ENCODE data around the gene MSH2.

MSH2 gene

DNA sequence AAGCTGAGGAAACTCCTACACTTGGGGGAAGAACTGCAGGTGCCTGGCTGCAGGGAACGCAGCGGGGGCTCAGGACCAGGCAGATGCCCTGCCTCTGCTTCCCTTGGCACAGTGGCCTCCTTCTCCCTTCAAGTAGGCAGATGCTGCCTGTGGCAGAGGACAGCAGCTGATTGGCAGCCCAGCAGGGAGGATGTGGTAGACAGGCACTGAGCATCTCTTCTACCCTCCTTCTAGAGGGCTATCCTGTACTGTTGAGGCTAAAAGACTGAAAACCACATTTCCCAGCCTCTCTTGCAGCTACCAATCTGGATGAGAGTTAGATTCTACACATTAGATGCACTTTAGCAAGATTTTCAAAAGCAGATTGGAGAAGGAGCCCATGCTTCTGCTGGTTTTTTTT lies 105.7 kb downstream of the MSH2 start:
- DNase-seq (ENCODE audit: low read depth): no peak

DNA sequence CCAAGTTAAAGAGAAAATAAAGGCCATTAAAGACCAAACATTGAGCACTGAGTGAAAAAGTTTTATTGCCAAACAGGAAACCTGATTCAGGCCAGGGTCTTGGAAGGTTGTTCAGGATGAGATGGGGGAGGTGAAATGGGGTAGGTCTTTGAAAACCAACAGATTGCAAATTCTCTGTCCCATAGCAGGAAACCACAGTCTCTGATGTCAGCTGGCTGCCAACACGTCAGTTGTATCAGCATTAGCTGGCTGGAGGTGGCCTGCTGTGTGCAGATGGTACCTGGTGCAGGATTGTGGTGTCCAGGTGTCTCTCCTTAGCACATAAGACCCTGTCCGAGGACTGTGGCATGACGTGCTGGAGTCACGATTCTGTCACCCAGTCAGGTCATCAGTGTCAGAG lies 106.3 kb downstream of the MSH2 start:
- no peak for DNase-seq (ENCODE audit: low read depth)

DNA sequence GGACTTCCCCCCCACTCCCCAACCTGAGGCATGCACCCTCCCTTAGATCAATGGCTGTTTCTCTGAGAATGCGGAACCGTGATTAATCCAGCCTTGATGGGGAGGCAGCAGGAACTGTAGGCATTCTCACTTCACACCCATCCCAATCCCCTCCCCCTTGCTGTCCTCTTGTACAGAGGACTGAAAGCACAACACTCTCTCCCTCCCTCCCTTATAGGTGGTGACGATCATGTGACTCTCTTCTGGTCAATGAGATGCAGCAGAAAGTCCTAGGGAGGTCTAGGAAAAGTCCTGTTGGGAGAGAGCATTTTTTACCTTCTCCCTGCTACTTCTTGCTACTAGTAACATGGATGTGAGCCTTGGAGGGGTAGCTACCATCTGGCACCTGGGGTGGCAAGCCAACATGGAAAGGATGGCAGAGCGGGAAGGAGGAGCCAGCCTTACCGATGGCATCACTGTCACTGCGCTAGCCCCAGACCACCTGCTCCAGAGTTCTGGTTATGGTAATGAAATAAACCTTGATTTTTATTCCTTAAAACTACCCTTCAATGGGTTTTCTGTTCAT lies 106.9 kb downstream of the MSH2 start:
- DNase-seq (ENCODE audit: low read depth): no peak

DNA sequence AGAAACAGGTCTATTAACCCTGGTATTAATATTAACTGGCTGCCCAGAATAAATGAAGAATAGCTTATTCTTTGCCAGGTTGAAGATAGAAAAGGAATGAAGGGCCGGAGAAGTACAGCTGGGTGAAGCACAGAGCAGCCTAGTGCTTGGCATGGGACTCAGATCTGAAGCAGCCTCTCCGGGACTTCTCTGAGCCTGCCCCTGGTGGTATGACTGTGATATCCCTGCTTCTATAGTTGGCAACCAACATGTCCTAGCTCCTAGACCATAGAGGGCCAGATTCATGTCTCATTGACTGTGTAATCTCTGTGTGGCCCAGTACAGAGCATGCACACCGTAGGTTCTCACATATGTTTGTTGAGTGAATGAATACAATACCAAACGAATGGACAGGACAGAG lies 107.8 kb downstream of the MSH2 start:
- no peak for DNase-seq (ENCODE audit: low read depth)

DNA sequence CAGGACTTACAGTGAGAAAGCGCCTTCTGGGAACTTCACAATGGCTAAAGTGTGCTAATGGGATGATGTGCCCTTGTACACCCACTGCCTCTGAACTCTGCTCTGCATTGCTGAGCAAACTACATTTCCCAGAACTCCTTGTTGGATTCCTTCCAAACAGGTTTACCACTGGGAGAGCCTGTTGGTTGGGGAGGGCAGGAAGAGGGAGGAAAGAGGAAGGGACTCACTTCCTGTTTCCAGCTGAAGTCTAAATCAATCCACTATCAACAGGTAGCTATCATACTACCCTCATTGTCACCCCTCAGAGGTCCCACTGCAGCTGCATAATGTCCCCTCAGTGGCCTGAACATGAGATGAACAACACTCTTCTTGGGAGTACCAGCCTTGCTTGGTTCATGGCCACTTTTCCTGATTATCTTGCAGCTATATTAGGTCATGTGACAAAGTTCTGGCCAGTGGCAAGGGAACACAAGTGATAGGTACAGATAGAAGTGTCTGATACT lies 109.7 kb downstream of the MSH2 start:
- no peak for DNase-seq (ENCODE audit: low read depth)

DNA sequence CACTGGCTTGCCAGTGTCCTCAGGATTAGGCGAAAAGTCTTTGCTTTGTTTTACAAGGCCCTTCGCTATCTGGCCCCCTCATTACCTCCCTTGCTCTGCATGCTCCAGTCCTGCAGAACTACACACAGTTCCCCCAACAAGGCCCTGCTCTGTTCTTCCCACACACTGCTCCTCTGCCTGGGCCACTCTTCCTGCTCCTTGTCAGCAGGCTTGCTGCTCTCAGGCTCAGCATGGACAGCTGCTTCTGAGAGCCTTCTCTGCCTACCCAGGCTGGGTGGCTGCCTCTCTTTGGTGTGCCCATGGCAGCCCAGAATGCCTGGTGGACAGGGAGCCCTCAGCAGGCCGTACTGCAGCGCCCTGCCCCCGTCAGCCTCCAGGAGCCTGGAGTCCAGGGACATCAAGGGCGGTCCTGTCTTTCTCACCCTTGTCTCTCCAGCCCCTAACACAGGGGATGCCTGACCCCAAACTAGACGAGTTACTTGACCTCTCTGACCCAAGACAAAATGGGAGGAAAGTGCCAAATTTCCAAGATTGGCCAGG lies 111.1 kb downstream of the MSH2 start:
- no peak for DNase-seq (ENCODE audit: low read depth)

DNA sequence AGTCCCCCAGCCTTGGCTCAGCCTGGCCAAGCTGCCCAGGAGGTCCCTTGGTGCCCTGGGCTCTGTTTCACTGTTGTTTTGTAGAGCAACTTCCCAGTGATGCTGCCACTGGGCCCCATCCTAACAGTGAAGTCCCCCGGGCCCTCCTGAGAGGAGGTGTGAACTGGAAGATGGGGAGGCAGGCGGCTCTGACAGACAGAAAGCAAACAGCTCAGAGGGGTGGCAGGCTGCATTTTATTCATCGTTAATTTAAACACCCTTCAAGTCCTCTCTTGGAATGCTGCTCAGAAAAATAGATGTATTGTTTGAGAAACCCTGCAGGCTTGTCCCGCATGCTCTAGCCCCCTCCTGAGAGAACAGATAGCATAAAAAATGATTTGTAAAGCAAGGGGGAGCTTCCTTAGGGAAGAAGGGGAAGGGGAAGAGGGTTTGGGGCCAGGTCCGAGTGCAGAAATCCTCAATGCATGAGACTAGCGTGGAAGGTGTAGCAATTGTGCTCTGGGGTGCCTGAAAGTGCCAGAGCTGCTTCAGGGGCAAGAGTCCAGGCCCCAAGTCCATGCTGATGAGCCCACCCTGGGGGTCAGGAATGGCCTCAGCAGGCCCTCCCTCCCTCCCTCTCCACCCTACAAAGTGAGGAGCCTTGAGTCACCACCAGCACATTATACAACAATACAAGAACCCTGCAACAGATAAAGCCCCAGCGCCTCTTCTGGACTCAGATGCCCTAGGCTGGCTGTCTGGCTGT lies 113.6 kb downstream of the MSH2 start:
- no peak for DNase-seq (ENCODE audit: low read depth)

DNA sequence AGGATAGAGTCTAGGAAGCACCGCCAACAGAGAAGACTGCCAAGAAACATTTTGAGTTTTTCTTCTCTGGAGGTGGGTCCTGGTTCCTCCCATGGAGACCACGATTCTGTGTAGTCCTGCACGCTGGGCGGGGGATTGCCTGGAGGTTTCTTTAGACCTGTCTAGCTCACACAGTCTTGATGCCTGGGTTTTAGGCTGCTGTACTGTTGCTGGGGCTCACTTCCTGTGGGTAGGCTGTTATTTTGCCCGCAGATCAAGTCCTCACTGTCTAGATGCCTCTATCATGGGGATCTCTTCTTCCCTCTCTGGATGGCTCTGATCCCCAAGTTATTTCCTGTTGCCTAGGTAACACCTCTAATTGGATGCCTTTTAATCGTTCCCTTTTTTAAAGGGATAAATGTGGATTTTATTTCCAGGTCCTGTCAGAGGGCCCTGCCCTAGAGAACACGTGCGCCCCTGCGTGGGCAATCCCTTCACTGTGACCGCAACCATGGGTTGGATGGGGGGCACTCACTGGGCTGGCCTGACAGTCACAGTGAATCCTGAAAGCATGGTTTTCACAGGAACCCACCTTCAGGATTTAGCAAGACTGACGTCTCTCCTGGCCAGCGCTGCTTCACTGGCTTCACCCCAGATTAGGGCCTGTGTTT lies 115.7 kb downstream of the MSH2 start:
- DNase-seq (ENCODE audit: low read depth): no peak

DNA sequence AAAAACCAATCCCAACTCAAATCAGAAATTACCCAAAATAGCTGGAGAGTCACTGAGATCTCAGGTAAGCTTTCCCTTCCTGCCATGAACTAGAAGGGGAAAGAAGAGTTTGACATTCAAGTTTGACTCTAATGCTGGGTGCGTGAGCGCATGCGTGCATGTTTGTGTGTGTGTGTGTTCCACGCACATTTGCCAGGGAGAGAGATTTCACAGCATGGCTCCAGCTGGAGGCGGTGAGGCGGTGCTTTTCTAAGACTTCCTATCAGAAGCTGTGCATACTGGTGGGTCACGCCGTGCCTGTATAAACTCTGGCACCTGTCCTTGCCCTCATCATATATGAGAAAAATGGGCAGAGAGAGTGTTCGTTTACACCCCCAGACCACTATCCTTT lies 116.2 kb downstream of the MSH2 start:
- no peak for DNase-seq (ENCODE audit: low read depth)

DNA sequence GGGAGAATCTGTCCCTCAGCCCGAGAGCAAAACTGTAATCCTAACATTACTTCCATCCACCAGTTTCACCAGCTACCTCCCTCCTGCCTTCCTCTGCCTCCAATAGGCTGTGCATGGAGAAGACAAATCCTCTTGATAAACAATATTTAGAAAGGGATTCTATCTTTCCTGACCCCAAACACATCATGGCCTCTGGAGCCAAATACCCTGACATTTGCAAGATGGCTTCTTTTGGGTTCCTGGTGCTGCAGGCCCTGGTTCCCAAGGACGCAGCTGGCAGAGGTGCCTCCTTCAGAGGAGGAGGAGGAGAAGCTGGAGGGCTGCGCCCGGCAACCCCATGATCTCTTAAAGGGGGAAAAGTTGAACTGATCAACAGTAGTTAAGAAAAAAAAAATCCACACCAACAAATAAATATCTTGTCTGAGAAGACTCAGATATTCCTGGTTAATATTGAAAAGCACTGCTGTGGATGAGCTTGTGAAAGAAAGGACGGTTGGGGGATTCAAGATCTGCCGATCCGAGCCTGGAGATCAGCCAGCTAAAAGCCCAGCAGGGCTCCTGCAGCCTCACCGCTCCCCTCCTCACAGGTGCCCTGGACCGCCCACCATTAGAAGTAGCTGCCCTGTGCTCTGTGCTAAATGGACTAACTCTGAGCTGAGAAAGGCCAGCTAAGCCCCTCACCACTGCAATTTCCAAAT lies 116.8 kb downstream of the MSH2 start:
- no peak for DNase-seq (ENCODE audit: low read depth)

DNA sequence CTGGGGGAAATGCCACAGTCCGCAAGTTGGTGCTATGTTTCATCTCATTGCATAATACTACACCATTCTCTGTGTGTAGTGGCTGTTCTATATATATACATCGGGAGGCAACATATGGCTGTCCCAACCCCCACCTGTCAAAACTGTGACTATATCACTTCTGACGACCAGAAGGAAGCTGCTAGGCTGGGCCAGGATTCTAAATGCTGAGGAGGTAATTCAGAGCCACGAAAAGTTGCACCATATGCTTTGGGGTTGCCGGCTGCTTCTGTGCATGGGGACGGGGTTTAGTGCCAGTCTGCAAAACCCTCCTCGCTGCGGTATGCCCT lies 117.3 kb downstream of the MSH2 start:
- DNase-seq (ENCODE audit: low read depth): no peak

DNA sequence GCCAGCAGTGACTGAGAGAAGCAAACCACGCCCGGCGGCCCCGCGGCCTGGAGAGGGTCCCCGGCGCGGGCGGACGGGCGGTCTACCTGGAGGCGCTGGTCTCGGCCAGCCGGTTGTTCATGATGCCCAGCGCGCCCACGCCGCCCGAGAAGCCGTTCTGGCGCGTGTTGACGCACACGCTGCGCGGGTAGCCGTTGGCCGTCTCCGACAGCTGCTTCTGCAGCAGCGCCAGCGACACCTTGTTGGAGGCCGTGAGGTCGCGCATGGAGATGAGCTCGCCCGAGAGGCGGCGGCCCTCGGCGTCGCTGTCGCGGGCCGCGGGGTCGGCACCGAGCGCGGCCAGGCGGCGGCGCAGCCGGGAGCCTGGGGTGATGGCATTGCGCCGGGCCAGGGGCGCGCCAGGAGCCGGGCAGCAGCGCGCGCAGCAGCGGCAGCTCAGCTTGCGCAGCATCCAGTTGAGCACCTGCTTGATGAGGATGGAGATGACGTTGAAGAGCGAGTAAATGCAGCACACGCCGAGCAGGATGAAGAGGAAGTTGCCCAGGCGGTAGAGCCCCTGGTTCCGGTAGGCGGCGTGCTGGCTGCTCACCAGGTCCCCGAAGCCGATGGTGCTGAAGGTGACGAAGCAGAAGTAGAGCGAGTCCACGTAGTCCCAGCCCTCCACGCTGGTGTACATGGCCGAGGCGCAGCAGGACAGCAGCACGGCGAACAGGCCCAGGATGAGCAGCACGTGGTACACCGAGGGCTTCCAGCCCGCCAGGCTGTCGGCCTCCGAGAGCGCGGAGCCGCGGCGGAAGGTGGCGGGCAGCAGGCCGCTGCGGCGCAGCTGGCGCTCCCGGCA lies 118.1 kb downstream of the MSH2 start:
- peak; percentile 62 for DNase-seq (ENCODE audit: low read depth)

DNA sequence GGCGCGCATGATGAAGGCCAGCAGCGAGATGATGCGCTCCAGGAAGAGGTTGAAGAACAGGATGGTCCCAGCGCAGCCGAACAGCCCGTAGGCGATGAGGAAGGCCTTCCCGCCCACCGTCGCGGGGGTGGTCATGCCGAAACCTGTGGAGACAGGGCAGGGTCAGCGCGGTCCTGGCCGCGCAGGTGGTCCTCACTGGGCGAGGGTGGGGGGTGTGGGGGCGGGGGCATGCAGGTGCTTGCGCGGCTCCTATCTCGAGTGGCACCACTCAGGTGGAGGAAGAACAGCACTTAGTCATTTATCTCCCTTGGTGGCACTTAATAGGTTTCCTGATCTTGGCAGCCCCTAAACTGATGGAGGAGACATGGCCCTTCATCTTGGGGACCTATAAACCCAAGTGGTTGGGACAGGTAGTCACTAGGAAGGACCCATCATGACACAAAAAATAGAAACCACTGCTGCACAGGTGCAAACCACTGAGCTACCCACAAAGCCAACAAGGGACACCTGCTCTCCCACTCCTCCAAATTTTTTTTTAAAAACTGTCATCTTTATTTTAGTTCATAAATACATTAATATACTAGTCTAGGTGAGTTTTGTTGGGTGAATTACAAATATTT lies 118.8 kb downstream of the MSH2 start:
- no peak for DNase-seq (ENCODE audit: low read depth)

DNA sequence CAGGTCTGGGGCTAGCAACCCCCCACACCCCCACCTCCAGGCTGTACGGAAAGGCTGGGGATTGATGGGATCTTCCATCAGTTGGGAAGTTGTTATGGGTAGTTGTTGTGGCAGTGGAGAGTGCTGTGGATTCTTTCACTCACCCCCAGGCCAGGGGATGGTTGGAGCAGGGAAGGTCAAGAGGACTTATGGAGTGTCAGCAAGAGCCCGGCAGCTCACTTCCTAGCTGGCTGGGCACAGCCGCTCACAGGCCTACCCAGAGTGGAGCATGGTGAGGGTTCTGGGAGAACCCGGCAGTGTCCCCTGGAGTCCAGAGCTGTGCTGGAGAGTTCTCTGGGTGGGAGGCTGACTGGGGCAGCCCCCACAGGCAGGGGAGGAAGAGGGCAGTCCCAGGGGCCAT lies 122.2 kb downstream of the MSH2 start:
- no peak for DNase-seq (ENCODE audit: low read depth)

DNA sequence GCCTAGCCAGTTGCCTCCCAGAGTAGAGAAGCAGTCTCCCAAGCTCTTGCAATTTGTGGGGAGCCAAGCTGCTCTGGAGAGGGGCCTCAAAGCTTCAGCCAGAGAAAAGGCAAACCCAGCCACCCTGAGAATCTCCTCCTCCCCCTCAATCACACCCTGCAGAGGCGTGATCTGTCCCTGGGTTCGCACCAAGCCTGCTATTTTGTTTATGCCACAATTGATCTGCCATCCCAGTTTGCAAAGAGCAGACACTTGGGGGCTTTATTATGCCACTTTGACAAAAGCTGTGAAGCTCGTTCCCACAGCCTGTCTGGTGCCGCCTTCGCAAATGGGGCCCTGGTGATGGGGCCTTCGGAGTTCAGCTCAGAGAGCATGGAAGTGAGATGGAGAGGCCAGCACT lies 125.5 kb downstream of the MSH2 start:
- DNase-seq (ENCODE audit: low read depth): no peak

DNA sequence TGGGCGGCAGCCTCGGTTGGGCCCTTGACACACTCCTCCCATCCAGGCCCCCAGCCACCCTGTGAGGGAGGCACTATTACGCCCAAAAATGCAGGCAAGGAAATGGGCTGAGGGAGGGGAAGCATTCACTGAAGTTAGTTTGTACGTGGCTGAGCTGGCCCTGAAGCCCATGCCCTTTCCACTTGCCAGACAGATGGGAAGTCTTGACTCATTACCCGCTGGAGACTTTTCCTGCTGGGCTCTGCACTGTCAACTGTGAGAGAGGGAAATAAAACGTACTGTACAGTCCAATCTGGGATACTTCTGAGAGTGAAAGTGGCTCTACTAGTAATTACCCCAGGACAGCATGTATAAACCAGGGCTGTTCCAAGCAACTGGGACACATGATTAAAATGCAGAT lies 125.9 kb downstream of the MSH2 start:
- no peak for DNase-seq (ENCODE audit: low read depth)

DNA sequence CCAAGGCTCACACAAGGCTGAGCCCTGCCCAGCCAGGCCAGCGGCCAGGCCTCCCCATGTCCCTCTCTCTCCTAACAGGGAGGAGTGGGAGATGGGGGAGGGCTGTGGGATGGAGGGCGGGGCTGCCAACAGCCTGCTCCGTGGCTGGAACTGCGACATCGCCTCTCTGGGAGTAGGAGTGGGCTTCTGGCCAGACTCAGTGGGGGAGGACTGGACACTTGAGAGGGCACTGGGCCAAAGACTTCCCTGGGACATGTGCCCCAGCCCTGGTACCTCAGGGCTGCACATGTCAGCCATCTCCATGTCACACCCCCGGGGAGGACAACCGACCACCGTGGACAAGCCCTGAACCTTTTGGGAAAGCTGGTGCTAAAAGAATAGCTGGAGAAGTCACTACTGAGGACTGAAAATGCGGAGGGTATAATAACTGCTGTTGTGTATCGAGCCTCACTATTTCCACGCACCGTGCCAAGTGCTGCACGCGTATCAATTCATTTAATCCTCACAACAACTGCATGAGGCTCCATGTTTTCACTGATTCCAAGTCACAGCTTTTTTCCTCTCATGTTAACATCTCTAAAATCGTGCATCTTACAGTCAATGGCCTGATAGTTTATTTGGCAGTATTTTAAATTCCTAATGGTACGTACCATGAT lies 127.3 kb downstream of the MSH2 start:
- no peak for DNase-seq (ENCODE audit: low read depth)

DNA sequence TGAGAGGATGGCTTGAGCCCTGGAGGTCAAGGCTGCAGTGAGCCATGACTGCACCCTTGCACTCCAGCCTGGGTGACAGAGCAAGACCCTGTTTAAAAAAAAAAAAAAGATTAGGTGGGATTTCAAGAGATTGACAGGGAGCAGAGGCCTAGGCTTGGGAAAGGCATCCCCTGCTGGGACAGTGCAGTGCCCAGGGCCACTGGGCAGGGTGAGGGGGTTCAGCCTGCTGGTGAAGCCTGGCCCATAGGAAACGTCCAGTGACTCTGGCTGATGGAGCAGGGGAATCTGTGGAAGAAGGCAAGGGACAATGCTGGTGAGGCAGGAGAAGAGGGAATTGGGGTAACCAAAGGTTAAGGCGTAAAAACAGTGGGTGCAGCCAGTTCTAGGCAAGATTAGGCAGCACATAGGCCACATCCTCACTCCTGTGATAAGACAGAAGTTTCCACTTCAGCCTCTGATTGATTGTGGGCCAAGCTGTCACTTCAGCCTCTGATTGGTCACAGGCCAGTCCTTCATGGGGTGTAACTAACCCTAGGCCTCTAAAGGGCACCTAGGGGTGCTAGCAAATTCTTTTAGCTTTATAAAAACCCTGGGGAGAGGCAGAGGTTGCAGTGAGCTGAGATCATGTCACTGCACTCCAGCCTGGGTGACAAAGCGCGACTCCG lies 128.6 kb downstream of the MSH2 start:
- DNase-seq (ENCODE audit: low read depth): no peak

All from T follicular helper cell (primary cell).